SW 1271 (cell line): Measurements from ENCODE around the gene ZNF335.
"Not testable (repeated sequence)": the region's sequence is repeated elsewhere in the genome, so short reads cannot be mapped to it uniquely, and the experiment has no call there.

ENCODE experiments used
- DNase-seq, 2 experiments: peaks; one replicate each; lab custom pipeline; 2025; lab: John Stamatoyannopoulos, UW

The ZNF335 gene

GRCh38 chr20:46000262-46000996, 28.4 kb upstream of the ZNF335 start:
- DNase-seq: no peak

GRCh38 chr20:45999557-46000261, 27.7 kb upstream of the ZNF335 start:
- DNase-seq: no peak

- no peak for DNase-seq
Observed at GRCh38 chr20:45998761-45999160, 26.8 kb upstream of the ZNF335 start.

GRCh38 chr20:45998337-45998736, 26.3 kb upstream of the ZNF335 start:
- DNase-seq: no peak

- no peak for DNase-seq
Observed at GRCh38 chr20:45997187-45997586, 25.2 kb upstream of the ZNF335 start.

GRCh38 chr20:45995495-45996097, 23.6 kb upstream of the ZNF335 start:
- DNase-seq: not testable (repeated sequence)

GRCh38 chr20:45994761-45995493, 22.9 kb upstream of the ZNF335 start:
- DNase-seq: no peak

- peak; percentile 18 to 68 for DNase-seq
Observed at GRCh38 chr20:45993197-45993951, 21.4 kb upstream of the ZNF335 start.

- DNase-seq: no peak
Observed at GRCh38 chr20:45991616-45992015, 19.6 kb upstream of the ZNF335 start.

- not testable (repeated sequence) for DNase-seq
Observed at GRCh38 chr20:45988830-45989229, 16.8 kb upstream of the ZNF335 start.

- peak; percentile 36 to 56 for DNase-seq
Observed at GRCh38 chr20:45987108-45987780, 15.2 kb upstream of the ZNF335 start.

GRCh38 chr20:45985573-45985972, 13.6 kb upstream of the ZNF335 start:
- DNase-seq: peak in 1 of 2 experiments; percentile 16

- DNase-seq: no peak
Observed at GRCh38 chr20:45983279-45983743, 11.3 kb upstream of the ZNF335 start.

- no peak for DNase-seq
Observed at GRCh38 chr20:45981261-45981660, 9.3 kb upstream of the ZNF335 start.

GRCh38 chr20:45976086-45976485, 4.1 kb upstream of the ZNF335 start:
- DNase-seq: no peak

GRCh38 chr20:45975686-45976085, 3.7 kb upstream of the ZNF335 start:
- DNase-seq: no peak

- no peak for DNase-seq
Observed at GRCh38 chr20:45974896-45975565, 3.0 kb upstream of the ZNF335 start.

- DNase-seq: peak in 1 of 2 experiments; percentile 89
Observed at GRCh38 chr20:45972500-45973183, 639 bp upstream of the ZNF335 start.

- no peak for DNase-seq
Observed at GRCh38 chr20:45971425-45971674, 653 bp downstream of the ZNF335 start.
